ENCODE measurements around the gene LBP. TPM values are rescaled to one million over a fixed set of nuclear protein-coding genes. Genes with fewer than 3 reads are reported as not detected.

LBP gene
- total RNA-seq, 1 experiment from 2014 or later = 0.52 TPM

GRCh38 chr20:38306379-38306778, 39.9 kb upstream of the LBP start:
- DNase-seq = no peak
- Histone ChIP-seq H3K27ac (ENCODE audit: insufficient read length, low read depth, low read length) (no peak overlapping the region), H3K79me2 (ENCODE audit: insufficient read depth, low read length) (no peaks in the 10 kb centered on the region), H2BK15ac (ENCODE audit: low read depth, low read length) (no peak overlapping the region), H4K8ac (replicated peaks; ENCODE audit: insufficient read length, low read depth, low read length) (no peak overlapping the region), H2BK120ac (ENCODE audit: low read depth, low read length, poor library complexity, severe bottlenecking) (no peak overlapping the region), H2BK5ac (ENCODE audit: insufficient read length, low read length) (no peak overlapping the region), H3K27me3 (ENCODE audit: insufficient read depth, low read length) (no peaks in the 10 kb centered on the region), H3K4me2 (ENCODE audit: insufficient read depth, insufficient read length, low read length) (no peak overlapping the region), H3K56ac (ENCODE audit: insufficient read length, low read depth, low read length) (no peak overlapping the region), H3K23me2 (ENCODE audit: insufficient read length, low read depth, low read length, poor library complexity, severe bottlenecking) (no peaks in the 10 kb centered on the region), H3K4me1 (ENCODE audit: insufficient read depth, low read length) (no peaks in the 10 kb centered on the region), H2BK12ac (ENCODE audit: insufficient read length, low read depth, low read length) (no peak overlapping the region), H3K14ac (ENCODE audit: insufficient read depth, low read length) (no peak overlapping the region), H2AK5ac (ENCODE audit: insufficient read length, low read length) (no peak overlapping the region), H2AFZ (ENCODE audit: low read length) (no peak overlapping the region), H3K4ac (ENCODE audit: low read depth, low read length) (no peak overlapping the region), H4K5ac (ENCODE audit: insufficient read length, low read depth, low read length) (no peak overlapping the region), H2BK20ac (ENCODE audit: low read depth, low read length, poor library complexity, severe bottlenecking) (no peak overlapping the region), H4K91ac (ENCODE audit: insufficient read length, low read depth, low read length) (no peak overlapping the region), H3K18ac (ENCODE audit: insufficient read length, low read depth, low read length) (no peak overlapping the region), H3T11ph (ENCODE audit: low read length) (no peak overlapping the region), H3K9ac (ENCODE audit: extremely low read depth, insufficient read length, low read length) (no peak overlapping the region), H3K23ac (ENCODE audit: insufficient read length, low read depth, low read length) (no peak overlapping the region), H3K9me3 (ENCODE audit: control insufficient read depth, low read depth, low read length) (no peaks in the 10 kb centered on the region), H4K20me1 (ENCODE audit: control insufficient read depth, insufficient read depth, insufficient read length) (no peaks in the 10 kb centered on the region), H3K79me1 (ENCODE audit: insufficient read depth, low read depth, low read length, poor library complexity, severe bottlenecking) (no peaks in the 10 kb centered on the region)
- no peak for TF ChIP-seq CTCF (conservative IDR thresholded peaks at IDR 0.05)
- Mint-ChIP-seq H3K36me3 (ENCODE audit: insufficient read depth in 1 of 3, low read depth in 3 of 3) (no peaks in the 10 kb centered on the region), H3K4me3 (no peak overlapping the region), H3K4me1 (peaks cover 5 to 15% of the 10 kb centered on the region in 2 experiments), H3K27me3 (ENCODE audit: low read depth) (peaks cover 3% of the 10 kb centered on the region), H3K9me3 (no peaks in the 10 kb centered on the region), H3K27ac (no peak overlapping the region)
- WGBS (ENCODE audit: extremely low coverage, insufficient read length, low lambda C conversion rate) = no CpG with 5 or more reads among the region's 6 CpGs

Measured in H9 (cell line).